Muscle layer of colon (tissue), 2 donors: ENCODE measurements around the gene UBQLN1.
"Not testable (repeated sequence)": the region's sequence is repeated elsewhere in the genome, so short reads cannot be mapped to it uniquely, and the experiment has no call there.

Source experiments
- H3K27ac ChIP-seq: one replicate; pipeline ENCODE4 v1.7.0; 2013; ENCODE audit warnings: low read depth, mild to moderate bottlenecking, low read length, moderate library complexity
- H3K27me3 ChIP-seq, 2 donors: one replicate each; pipeline ENCODE4 v1.7.0; 2013; ENCODE audit warnings: low read length in 2 of 2, mild to moderate bottlenecking in 2 of 2; ENCODE audit not compliant: insufficient read depth in 2 of 2, control insufficient read depth in 1 of 2
- H3K36me3 ChIP-seq: one replicate; pipeline ENCODE4 v1.7.0; 2013; ENCODE audit warnings: mild to moderate bottlenecking, low read length; ENCODE audit not compliant: insufficient read depth
- H3K4me1 ChIP-seq: one replicate; pipeline ENCODE4 v1.7.0; 2013; ENCODE audit warnings: mild to moderate bottlenecking, low read length; ENCODE audit not compliant: insufficient read depth
- H3K4me3 ChIP-seq, 2 donors: one replicate each; pipeline ENCODE4 v1.7.0; 2013; ENCODE audit warnings: low read length in 2 of 2, low read depth in 1 of 2, mild to moderate bottlenecking in 1 of 2, moderate library complexity in 1 of 2
- H3K9ac ChIP-seq: one replicate; pipeline ENCODE4 v1.7.0; 2013; ENCODE audit warnings: low read length
- H3K9me3 ChIP-seq: one replicate; pipeline ENCODE4 v1.7.0; 2013; ENCODE audit warnings: mild to moderate bottlenecking, low read length
- donor health status: abdominal sarcoma.
- donor health status: Adenocarcinoma of cecum.

The UBQLN1 gene

GRCh38 chr9:83707768-83708514 lies at the start of gene UBQLN1:
TSS of gene UBQLN1 (minus strand) at chr9:83707958. CDS start at chr9:83707679, 279 bp downstream.
- no peaks in the 10 kb centered on the region for H3K36me3 ChIP-seq
- H3K9me3 ChIP-seq, result no peaks in the 10 kb centered on the region
- H3K4me1 ChIP-seq, result peaks cover 21% of the 10 kb centered on the region
- peak within 1 kb of the TSS; percentile 85 to 94 for H3K4me3 ChIP-seq
- peak within 1 kb of the TSS; percentile 79 for H3K9ac ChIP-seq
- H3K27ac ChIP-seq, result peak within 1 kb of the TSS; percentile 94
- no peaks in the 10 kb centered on the region for H3K27me3 ChIP-seq

GRCh38 chr9:83754383-83754977 lies 46.7 kb upstream of the UBQLN1 start:
- no peaks in the 10 kb centered on the region for H3K27me3 ChIP-seq
- no peak overlapping the region for H3K9ac ChIP-seq
- peaks cover 10% of the 10 kb centered on the region for H3K36me3 ChIP-seq
- H3K27ac ChIP-seq, result no peak overlapping the region
- no peak overlapping the region for H3K4me3 ChIP-seq
- H3K9me3 ChIP-seq, result no peaks in the 10 kb centered on the region
- H3K4me1 ChIP-seq, result no peaks in the 10 kb centered on the region

- Histone ChIP-seq H3K27ac (no peak overlapping the region), H3K4me1 (no peaks in the 10 kb centered on the region), H3K36me3 (peaks cover 14% of the 10 kb centered on the region), H3K9me3 (no peaks in the 10 kb centered on the region), H3K27me3 (no peaks in the 10 kb centered on the region), H3K4me3 (no peak overlapping the region), H3K9ac (no peak overlapping the region)
Observed at GRCh38 chr9:83749706-83750105, 41.9 kb upstream of the UBQLN1 start.

- H3K4me3 ChIP-seq, result no peak overlapping the region
Observed at GRCh38 chr9:83744206-83744605, 36.4 kb upstream of the UBQLN1 start.

GRCh38 chr9:83733739-83734138 lies 26.0 kb upstream of the UBQLN1 start:
- Histone ChIP-seq H3K9ac (no peak overlapping the region), H3K27me3 (no peaks in the 10 kb centered on the region), H3K4me1 (no peaks in the 10 kb centered on the region), H3K36me3 (no peaks in the 10 kb centered on the region), H3K4me3 (no peak overlapping the region), H3K27ac (no peak overlapping the region), H3K9me3 (no peaks in the 10 kb centered on the region)

More at GRCh38 chr9:83744206-83744605, 36.4 kb upstream of the UBQLN1 start:
- Histone ChIP-seq H3K4me1 (no peaks in the 10 kb centered on the region), H3K27me3 (no peaks in the 10 kb centered on the region), H3K36me3 (peaks cover 4% of the 10 kb centered on the region), H3K27ac (no peak overlapping the region), H3K9ac (no peak overlapping the region), H3K9me3 (no peaks in the 10 kb centered on the region)

- H3K4me3 ChIP-seq, H3K9me3 ChIP-seq, H3K27ac ChIP-seq, H3K4me1 ChIP-seq, H3K36me3 ChIP-seq, H3K9ac ChIP-seq, H3K27me3 ChIP-seq: not testable (repeated sequence)
Observed at GRCh38 chr9:83728591-83729368, 21.0 kb upstream of the UBQLN1 start.

- Histone ChIP-seq H3K27ac (no peak overlapping the region), H3K27me3 (no peaks in the 10 kb centered on the region)
Observed at GRCh38 chr9:83724436-83724835, 16.7 kb upstream of the UBQLN1 start.

GRCh38 chr9:83722726-83723495 lies 15.2 kb upstream of the UBQLN1 start:
- no peaks in the 10 kb centered on the region for H3K4me1 ChIP-seq
- H3K4me3 ChIP-seq, result no peak overlapping the region
- H3K27me3 ChIP-seq, result no peaks in the 10 kb centered on the region
- H3K9ac ChIP-seq, result no peak overlapping the region
- no peaks in the 10 kb centered on the region for H3K9me3 ChIP-seq
- no peak overlapping the region for H3K27ac ChIP-seq
- H3K36me3 ChIP-seq, result no peaks in the 10 kb centered on the region

More at GRCh38 chr9:83724436-83724835, 16.7 kb upstream of the UBQLN1 start:
- Histone ChIP-seq H3K9ac (no peak overlapping the region), H3K9me3 (no peaks in the 10 kb centered on the region), H3K36me3 (no peaks in the 10 kb centered on the region), H3K4me1 (no peaks in the 10 kb centered on the region), H3K4me3 (no peak overlapping the region)

GRCh38 chr9:83721509-83721908 lies 13.8 kb upstream of the UBQLN1 start:
- H3K9ac ChIP-seq, result no peak overlapping the region
- no peaks in the 10 kb centered on the region for H3K4me1 ChIP-seq
- no peak overlapping the region for H3K27ac ChIP-seq
- H3K4me3 ChIP-seq, result no peak overlapping the region
- H3K27me3 ChIP-seq, result no peaks in the 10 kb centered on the region
- no peaks in the 10 kb centered on the region for H3K9me3 ChIP-seq
- no peaks in the 10 kb centered on the region for H3K36me3 ChIP-seq

GRCh38 chr9:83715794-83716193 lies 8.0 kb upstream of the UBQLN1 start:
- Histone ChIP-seq H3K9ac (no peak overlapping the region), H3K4me1 (no peaks in the 10 kb centered on the region), H3K4me3 (no peak overlapping the region), H3K36me3 (no peaks in the 10 kb centered on the region), H3K9me3 (no peaks in the 10 kb centered on the region), H3K27ac (no peak overlapping the region), H3K27me3 (no peaks in the 10 kb centered on the region)

GRCh38 chr9:83715221-83715620 lies 7.5 kb upstream of the UBQLN1 start:
- H3K4me1 ChIP-seq, result no peaks in the 10 kb centered on the region
- no peaks in the 10 kb centered on the region for H3K27me3 ChIP-seq
- no peak overlapping the region for H3K4me3 ChIP-seq
- H3K9ac ChIP-seq, result no peak overlapping the region
- H3K36me3 ChIP-seq, result no peaks in the 10 kb centered on the region
- H3K27ac ChIP-seq, result no peak overlapping the region
- H3K9me3 ChIP-seq, result no peaks in the 10 kb centered on the region
